DOHH2 (cell line): ENCODE measurements around the gene LRRC19.

Experiments used
- EZH2phosphoT487 ChIP-seq: fragments of 200-600 bp; sonication (generic); IDR thresholded peaks from 2 replicates; pipeline ENCODE4 v1.6.1; 2017; ENCODE audit warnings: borderline replicate concordance, mild to moderate bottlenecking, antibody characterized with exemption, low read length, moderate library complexity, mixed read lengths
- TF ChIP-seq, protein P1 (sequence below): fragments of 200-600 bp; sonication (generic); IDR thresholded peaks from one replicate; pipeline ENCODE4 v1.5.1; 2014; ENCODE audit warnings: antibody characterized with exemption, mild to moderate bottlenecking, low read depth, low read length; ENCODE audit not compliant: poor library complexity, severe bottlenecking

DNA sequence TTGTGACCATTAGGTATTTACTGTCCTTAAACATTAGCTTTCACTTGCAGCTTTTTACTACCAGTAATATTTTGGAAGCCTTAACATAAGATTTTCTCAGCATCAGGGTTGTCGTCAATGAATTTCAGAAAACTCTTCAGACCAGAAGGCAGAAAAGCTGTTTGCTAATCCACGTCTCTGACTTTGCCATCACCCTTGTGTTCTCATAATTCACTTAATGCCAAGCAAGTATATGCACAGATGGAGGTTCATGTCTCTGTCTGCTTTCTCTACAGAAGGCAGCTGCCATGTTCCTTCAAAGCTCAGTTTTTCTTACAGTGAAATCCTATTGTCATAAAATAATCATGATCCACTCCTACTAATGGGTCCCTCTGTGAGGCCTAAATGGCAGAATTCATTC, 37.7 kb upstream of the LRRC19 start:
- TF ChIP-seq, protein P1, sequence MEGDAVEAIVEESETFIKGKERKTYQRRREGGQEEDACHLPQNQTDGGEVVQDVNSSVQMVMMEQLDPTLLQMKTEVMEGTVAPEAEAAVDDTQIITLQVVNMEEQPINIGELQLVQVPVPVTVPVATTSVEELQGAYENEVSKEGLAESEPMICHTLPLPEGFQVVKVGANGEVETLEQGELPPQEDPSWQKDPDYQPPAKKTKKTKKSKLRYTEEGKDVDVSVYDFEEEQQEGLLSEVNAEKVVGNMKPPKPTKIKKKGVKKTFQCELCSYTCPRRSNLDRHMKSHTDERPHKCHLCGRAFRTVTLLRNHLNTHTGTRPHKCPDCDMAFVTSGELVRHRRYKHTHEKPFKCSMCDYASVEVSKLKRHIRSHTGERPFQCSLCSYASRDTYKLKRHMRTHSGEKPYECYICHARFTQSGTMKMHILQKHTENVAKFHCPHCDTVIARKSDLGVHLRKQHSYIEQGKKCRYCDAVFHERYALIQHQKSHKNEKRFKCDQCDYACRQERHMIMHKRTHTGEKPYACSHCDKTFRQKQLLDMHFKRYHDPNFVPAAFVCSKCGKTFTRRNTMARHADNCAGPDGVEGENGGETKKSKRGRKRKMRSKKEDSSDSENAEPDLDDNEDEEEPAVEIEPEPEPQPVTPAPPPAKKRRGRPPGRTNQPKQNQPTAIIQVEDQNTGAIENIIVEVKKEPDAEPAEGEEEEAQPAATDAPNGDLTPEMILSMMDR = no peak
- TF ChIP-seq EZH2phosphoT487 = no peak
